GM21825 (cell line): ENCODE results near the gene CEP112.

ENCODE experiments used
- ATAC-seq: cut with Tn5 transposase; IDR thresholded peaks from one replicate; pipeline ENCODE4 v1.9.1; 2021; ENCODE audit warnings: mild to moderate bottlenecking, moderate library complexity; ENCODE audit not compliant: unreplicated experiment

Gene CEP112

GRCh38 chr17:65893692-65894279 lies 298.1 kb downstream of the CEP112 start:
- no peak for ATAC-seq

- no peak for ATAC-seq
Measured at GRCh38 chr17:65892912-65893377, 299.0 kb downstream of the CEP112 start.

- no peak for ATAC-seq
Measured at GRCh38 chr17:65891231-65891735, 300.6 kb downstream of the CEP112 start.

GRCh38 chr17:65888649-65889048 lies 303.3 kb downstream of the CEP112 start:
- no peak for ATAC-seq

GRCh38 chr17:65886315-65887245 lies 305.4 kb downstream of the CEP112 start:
- ATAC-seq = no peak

- no peak for ATAC-seq
Measured at GRCh38 chr17:65885541-65886312, 306.2 kb downstream of the CEP112 start.

GRCh38 chr17:65876985-65877384 lies 314.9 kb downstream of the CEP112 start:
- ATAC-seq = no peak

GRCh38 chr17:65868881-65869280 lies 323.1 kb downstream of the CEP112 start:
- ATAC-seq = no peak

- no peak for ATAC-seq
Measured at GRCh38 chr17:65867014-65867413, 324.9 kb downstream of the CEP112 start.

- no peak for ATAC-seq
Measured at GRCh38 chr17:65865715-65866425, 326.1 kb downstream of the CEP112 start.

GRCh38 chr17:65864394-65864793 lies 327.5 kb downstream of the CEP112 start:
- no peak for ATAC-seq

GRCh38 chr17:65857718-65858117 lies 334.2 kb downstream of the CEP112 start:
- ATAC-seq = no peak

- ATAC-seq = no peak
Measured at GRCh38 chr17:65856865-65857264, 335.1 kb downstream of the CEP112 start.

- no peak for ATAC-seq
Measured at GRCh38 chr17:65855675-65856074, 336.3 kb downstream of the CEP112 start.

- no peak for ATAC-seq
Measured at GRCh38 chr17:65855245-65855644, 336.7 kb downstream of the CEP112 start.

GRCh38 chr17:65853816-65854215 lies 338.1 kb downstream of the CEP112 start:
- ATAC-seq = no peak

- no peak for ATAC-seq
Measured at GRCh38 chr17:65852911-65853310, 339.0 kb downstream of the CEP112 start.

- ATAC-seq = no peak
Measured at GRCh38 chr17:65851965-65852736, 339.8 kb downstream of the CEP112 start.

GRCh38 chr17:65850486-65850885 lies 341.4 kb downstream of the CEP112 start:
- ATAC-seq = no peak

- no peak for ATAC-seq
Measured at GRCh38 chr17:65848751-65849150, 343.2 kb downstream of the CEP112 start.
